ENCODE data around the gene ARL6IP5. TPM values are rescaled to one million over a fixed set of nuclear protein-coding genes. Genes with fewer than 3 reads are reported as not detected.

Gene ARL6IP5
- total RNA-seq, 1 donor from 2014 or later: 36.4 TPM

- ATAC-seq: no peak
These were observed 33.8 kb downstream of the ARL6IP5 start for GRCh38 chr3:69118555-69118954.

GRCh38 chr3:69119138-69119537 lies 34.4 kb downstream of the ARL6IP5 start:
- no peak for ATAC-seq

DNA sequence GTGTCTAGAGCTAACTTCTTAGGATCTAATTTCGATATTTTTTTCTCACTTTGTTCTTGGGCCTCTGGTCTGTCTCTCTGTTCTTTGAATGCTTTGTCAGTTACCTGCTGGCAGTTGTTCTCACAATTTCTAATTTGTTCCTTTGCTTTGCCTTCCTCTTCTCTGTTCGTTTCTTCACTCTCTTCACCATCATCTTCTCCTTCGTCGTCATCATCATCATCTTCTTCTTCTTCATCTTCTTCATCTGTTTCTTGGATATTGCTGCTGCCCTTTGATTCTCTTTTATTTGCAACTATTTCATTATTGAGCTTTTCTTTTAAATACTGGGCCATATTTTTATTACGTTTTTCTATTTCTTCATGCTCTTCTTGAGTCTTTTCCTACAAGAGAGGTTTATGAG lies 34.9 kb downstream of the ARL6IP5 start:
- ATAC-seq: no peak

DNA sequence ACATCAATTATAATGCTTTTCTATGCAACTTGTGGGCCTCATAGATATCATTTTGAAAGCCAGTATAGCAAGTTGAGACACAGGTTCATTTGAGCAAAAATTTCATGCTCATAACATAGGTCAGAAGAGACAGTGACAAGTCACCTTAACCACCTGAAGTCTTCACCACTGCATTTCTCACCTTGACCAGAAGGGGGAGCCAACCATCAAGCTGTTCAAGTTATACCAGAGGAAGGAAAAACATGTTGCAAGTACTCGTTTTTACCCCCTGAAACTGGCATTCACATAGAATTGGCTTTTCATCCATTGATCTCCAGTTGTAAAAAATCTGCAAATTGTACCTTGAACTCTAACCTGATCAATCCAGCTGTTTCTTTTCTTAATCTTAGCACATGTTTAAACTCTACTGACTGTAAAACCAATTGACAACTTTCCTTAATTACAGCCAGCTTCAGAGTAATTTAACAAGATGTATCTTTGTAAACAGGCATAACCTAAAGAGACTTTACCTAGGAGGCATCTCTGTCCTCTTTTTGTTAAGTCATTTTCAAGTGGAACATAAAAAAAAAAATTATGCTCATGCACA lies 36.2 kb downstream of the ARL6IP5 start:
- ATAC-seq: peak; percentile 69

DNA sequence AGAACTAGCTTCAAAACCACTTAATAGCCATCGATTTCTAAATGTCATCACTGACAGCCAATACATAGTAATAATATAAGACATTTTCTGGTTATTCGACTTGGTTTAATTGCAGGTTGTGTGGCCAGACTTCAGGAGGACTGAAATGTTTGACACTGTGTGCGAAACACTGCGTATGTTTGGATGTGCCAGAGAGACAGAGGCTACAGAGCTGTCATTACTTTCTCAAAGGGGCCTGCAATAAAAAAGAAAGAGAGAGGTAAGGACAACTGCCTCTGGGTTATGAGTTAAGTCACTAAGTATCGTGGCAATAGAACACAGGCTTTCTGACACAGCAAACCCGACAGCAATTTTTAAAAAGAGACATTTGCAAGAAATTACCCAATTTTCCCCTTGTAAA lies 36.8 kb downstream of the ARL6IP5 start:
- no peak for ATAC-seq

DNA sequence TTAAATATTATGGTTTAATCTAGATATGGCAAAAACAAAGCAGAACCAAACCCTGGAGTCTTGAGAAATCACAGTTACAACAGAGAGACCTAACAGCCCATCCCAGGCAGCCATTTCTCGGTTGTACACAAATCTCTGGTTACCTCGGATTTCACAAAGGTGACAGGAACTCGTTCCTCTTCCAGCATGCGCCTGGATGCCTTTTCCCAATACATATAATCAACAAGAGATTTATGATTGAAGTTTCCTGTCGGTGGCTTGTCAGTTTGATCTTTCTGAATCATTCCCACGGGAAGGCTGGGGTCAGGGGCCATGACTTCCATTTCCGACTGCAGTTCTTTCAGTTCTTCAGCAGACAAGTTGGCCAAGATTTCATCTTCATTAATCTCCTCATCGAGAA lies 37.2 kb downstream of the ARL6IP5 start:
- ATAC-seq: no peak

DNA sequence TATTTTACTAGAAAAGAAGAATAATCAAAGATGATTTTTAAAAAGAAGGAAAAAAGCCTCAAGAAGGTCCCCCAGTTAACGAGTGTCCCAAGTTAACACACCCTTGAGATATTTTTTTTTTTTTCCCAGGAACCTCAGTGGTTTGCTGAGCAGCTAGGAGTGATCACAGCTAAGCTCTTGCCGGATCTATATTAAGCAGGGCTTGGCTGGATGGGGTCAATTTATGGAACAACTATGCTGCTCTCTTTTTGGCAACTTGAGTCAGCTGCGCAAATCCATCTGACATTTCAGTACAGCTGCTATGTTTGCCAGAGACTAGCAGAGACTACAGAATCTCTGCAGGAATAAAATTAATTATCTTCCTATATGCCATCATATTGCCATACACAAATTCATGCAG lies 37.7 kb downstream of the ARL6IP5 start, which contains the start of gene LMOD3:
Gene LMOD3, minus strand, starts transcription at position 193 of the 400 bp plus-strand sequence. CDS start 209 bp downstream, outside the sequence.
- no peak for ATAC-seq

- ATAC-seq: no peak
These were observed 41.5 kb downstream of the ARL6IP5 start for GRCh38 chr3:69126216-69126615.

GRCh38 chr3:69126999-69127398 lies 42.3 kb downstream of the ARL6IP5 start:
- no peak for ATAC-seq

GRCh38 chr3:69128509-69128908 lies 43.8 kb downstream of the ARL6IP5 start:
- ATAC-seq: no peak

- ATAC-seq: no peak
These were observed 44.8 kb downstream of the ARL6IP5 start for GRCh38 chr3:69129531-69129930.

DNA sequence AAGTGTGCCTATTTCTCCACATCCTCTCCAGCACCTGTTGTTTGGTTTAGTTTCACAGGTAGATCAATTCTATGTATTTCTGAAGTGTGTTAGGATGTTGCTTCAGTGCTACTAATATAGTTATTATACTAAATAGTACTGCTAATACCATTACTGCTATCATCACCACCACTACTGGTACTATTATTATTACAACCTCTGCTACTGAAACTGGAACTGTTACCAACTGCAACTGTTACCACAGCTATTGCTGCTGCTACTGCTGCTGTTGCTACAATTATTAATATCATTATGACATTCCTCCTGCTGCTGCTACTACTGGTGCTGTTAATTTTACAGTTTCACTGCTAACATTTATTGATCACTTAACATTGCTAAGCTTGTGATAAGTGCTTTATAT lies 46.0 kb downstream of the ARL6IP5 start:
- no peak for ATAC-seq

GRCh38 chr3:69137005-69137404 lies 52.3 kb downstream of the ARL6IP5 start:
- no peak for ATAC-seq

DNA sequence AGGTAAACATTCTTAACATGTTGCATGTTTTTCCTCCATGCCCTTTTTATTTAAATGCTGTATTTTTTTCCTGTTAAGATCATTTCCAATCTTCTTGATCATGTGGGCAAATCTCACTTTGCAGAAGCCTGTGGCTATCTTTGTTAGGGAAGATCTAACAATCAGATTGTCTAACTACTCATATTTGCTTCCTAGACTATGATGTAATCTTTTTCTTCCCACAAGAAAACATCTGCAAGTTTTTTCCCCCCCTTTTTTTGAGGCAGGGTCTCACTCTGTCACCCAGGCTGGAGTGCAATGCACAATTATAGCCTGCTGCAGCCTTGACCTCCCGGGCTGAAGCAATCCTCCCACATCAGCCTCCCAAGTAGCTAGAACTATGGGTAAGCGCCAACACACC lies 52.7 kb downstream of the ARL6IP5 start:
- no peak for ATAC-seq

DNA sequence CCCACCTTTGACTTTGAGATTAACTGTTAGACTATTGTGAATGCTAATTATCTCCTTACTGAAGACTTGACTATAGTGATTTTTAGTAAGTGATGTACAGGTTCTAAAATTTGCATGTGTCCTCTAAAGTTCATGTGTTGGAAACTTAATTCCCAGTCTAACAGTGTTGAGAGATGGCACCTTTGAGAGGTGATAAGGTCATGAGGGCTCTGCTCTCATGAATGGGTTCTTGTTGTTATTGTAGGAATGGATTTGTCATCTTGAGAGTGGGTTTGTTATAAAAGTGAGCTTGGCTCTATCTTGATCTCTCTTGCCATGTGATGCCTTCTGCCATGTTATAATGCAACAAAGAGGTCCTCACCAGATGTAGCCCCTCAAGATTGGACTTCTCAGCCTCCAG lies 56.6 kb downstream of the ARL6IP5 start:
- ATAC-seq: no peak

DNA sequence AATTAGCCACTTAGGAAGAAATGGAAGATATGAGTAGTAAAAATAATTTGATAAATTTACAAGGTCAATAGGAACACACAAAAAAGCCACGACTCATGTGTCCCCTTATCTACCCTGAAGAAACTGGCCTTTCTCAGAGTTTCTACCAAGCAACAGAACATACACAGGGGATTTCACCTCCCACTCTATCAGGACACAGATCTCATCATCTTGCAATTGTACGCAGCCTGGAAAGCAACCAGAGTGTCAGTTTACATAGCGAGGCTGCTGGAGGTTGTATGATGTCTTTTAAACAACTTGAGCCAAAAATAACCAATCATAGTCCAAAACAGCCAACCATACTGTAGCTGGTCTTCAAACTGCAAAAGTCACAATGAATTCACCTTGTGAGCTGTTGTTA lies 57.4 kb downstream of the ARL6IP5 start:
- no peak for ATAC-seq

- no peak for ATAC-seq
These were observed 58.2 kb downstream of the ARL6IP5 start for GRCh38 chr3:69142797-69143454.

- ATAC-seq: peak; percentile 75
These were observed 58.9 kb downstream of the ARL6IP5 start for GRCh38 chr3:69143612-69144011.

GRCh38 chr3:69144631-69145245 lies 60.0 kb downstream of the ARL6IP5 start:
- ATAC-seq: no peak

DNA sequence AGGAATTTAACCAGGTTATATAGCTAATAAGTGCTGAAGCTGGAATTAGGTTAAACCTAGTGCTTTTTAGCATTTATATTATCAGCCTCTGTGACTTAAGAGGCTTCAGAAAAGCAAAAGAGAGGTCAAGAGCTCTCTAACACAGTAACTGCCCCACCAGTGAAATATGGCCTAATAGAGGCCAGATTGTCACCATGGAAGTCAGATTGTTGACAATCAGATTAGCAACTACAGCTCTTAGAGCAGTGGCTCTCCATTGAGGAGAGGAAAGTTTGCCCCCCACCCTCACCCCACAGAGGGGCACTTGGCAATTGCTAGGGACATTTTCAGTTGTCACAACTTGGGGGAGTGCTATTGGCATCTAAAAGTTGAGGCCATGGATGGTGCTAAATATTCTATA lies 61.0 kb downstream of the ARL6IP5 start:
- no peak for ATAC-seq

DNA sequence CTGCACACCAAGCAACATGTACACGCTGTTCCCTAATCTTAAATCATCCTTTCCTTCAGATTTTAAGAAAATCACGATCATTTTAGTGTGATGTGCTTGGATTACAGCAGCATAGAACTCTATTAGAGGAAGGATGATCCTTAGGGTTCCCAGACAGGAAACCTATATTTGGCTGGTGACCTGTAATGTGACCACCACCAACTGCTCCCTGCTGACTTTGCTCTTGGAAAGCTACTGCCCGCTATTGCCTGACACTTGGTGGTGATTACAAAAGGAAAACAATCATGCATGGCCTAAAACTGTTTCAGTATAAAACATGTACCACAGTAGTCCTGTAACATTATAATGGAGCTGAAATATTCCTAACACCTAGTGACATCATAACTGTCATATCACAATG lies 64.8 kb downstream of the ARL6IP5 start:
- ATAC-seq: no peak

All from esophagus mucosa (tissue), 1 donor.